GM10248 (cell line): Measurements from ENCODE around the gene CYREN.

Source experiments
- CTCF ChIA-PET: fragments of 300-600 bp; sonication (Branson Sonifier 250); formaldehyde crosslinking; extraction: SDS; loops from one replicate; lab custom pipeline; 2021; ENCODE audit warnings: antibody characterized with exemption; lab: Yijun Ruan, JAX
- POLR2A ChIA-PET: fragments of 350-650 bp; sonication (Branson Sonifier 250); formaldehyde crosslinking; extraction: SDS; loops from one replicate; lab custom pipeline; 2020; ENCODE audit warnings: antibody characterized with exemption; lab: Yijun Ruan, JAX
- DNase-seq: peaks from one replicate; pipeline ENCODE4 v3.0.0; 2012; ENCODE audit errors: extremely low spot score
- TF ChIP-seq, protein P1 (sequence below): IDR thresholded peaks from 2 replicates; pipeline ENCODE4 v1.5.1; 2012; ENCODE audit warnings: mild to moderate bottlenecking, low read depth; ENCODE audit errors: extremely low read depth, missing control alignments, control extremely low read depth

The CYREN gene

DNA sequence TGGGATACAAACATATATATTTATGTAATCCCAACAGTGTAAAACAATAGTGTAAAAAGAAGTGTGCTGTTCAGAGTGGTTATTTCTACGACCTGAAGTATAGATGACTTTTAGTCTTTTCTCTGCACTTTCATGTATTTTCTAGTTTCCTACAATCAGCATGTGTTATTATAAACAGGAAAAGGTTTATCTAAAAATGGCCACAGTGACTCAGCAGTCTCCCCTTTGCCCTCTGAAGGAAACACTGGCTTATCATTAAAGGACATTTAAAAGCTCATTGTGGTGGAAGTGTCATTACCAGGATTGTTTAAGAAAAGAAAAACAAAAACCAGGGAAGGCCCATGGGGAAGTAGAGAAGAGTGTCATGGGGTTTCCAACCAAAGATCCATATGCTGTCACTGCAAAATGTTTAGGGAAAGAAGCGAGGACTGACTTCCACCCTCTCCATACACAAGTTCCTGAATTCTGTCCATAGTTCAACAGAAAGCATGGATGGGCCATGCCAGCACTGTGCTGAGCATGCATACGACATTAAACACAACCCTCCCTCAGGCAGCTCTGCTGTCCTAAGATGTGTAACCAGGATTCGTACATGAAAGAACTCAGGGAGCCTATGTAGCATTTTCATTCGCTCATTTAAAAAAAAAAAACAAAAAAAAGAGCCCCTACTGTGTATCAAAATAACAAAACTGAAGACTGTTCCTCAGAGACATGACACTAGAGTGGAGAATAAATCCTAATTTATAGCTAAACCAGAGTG is 10.2 kb downstream of the CYREN start:
- ChIA-PET CTCF (interaction anchor here (1.0 to 4.4 kb wide), 8 partner anchors 9 to 513 kb away, joined by 3 to 24 read pairs (median 4); partner anchors contain the start of genes AGBL3, CYREN and TMEM140), POLR2A (interaction anchor here (0.9 to 1.0 kb wide), 3 partner anchors 10 to 513 kb away, joined by 3 read pairs; partner anchors contain the start of gene CYREN)
- TF ChIP-seq, protein P1, sequence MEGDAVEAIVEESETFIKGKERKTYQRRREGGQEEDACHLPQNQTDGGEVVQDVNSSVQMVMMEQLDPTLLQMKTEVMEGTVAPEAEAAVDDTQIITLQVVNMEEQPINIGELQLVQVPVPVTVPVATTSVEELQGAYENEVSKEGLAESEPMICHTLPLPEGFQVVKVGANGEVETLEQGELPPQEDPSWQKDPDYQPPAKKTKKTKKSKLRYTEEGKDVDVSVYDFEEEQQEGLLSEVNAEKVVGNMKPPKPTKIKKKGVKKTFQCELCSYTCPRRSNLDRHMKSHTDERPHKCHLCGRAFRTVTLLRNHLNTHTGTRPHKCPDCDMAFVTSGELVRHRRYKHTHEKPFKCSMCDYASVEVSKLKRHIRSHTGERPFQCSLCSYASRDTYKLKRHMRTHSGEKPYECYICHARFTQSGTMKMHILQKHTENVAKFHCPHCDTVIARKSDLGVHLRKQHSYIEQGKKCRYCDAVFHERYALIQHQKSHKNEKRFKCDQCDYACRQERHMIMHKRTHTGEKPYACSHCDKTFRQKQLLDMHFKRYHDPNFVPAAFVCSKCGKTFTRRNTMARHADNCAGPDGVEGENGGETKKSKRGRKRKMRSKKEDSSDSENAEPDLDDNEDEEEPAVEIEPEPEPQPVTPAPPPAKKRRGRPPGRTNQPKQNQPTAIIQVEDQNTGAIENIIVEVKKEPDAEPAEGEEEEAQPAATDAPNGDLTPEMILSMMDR: no peak
- no peak for DNase-seq

DNA sequence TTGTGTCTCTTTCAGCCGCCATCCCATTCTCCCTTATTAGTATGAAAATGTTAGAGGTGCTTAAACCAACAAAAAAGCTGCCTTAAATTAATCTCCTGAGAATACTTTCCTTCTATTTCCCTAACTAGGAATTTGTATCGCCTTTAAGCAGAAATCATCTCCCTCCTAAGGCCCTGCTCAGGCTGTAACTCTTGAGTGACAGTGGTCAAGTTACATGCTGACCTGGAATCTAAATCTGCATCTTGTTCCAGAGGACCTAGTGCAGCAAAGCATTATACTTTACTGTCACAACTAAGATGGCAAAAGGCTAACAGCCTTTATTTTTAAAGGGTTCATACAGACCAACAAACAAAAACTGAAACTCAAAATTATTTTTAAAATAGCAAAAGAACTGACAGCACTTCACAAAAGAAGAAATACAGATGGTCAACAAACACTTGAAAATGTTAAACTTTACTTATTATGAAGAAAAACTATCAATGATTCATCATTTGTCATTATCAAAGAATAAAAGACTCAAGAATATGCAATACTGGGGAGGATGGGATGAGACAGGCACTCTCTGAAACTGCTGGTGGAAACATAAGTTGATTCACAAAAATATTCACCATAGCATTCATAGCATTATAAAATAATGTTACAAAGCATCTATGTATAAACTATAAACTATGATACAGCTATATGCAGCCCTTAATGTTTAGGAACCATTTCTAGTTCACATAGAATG is 11.0 kb downstream of the CYREN start:
- ChIA-PET POLR2A (interaction anchor here (1.0 to 1.5 kb wide), 2 partner anchors 9 to 12 kb away, joined by 3 to 4 read pairs; partner anchors contain the start of gene TMEM140), CTCF (interaction anchor here (1.2 to 4.4 kb wide), 4 partner anchors 9 to 159 kb away, joined by 3 to 24 read pairs (median 9); partner anchors contain the start of genes CYREN and TMEM140)
- TF ChIP-seq, protein P1: no peak
- DNase-seq: no peak

DNA sequence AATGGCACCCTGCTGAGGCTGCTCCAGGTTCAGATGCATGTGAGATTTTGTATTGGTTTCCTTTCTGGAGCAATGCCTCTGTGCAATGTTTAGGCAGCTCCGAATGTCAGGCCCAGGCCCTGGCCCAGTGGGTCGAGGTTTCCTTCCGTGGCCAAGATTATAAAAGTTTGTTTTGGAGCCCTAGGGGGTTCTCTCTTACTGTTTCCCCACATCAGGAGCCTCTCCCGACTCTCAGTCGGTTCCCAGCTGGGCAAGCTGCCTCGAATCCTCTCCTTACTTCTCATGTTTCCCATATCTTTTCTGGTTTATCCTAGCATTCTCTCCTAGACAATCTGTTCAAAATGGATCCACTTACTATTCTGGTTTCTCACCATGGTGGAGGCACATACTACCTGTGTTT is 11.6 kb downstream of the CYREN start:
- TF ChIP-seq, protein P1: no peak
- no peak for DNase-seq
- CTCF ChIA-PET: interaction anchor here (0.9 to 4.4 kb wide), 6 partner anchors 8 to 173 kb away, joined by 3 to 27 read pairs (median 6); partner anchors contain the start of genes AGBL3, CYREN and TMEM140
- POLR2A ChIA-PET: interaction anchor here (0.6 to 1.5 kb wide), 2 partner anchors 11 to 179 kb away, joined by 3 to 4 read pairs; partner anchors contain the start of gene TMEM140

DNA sequence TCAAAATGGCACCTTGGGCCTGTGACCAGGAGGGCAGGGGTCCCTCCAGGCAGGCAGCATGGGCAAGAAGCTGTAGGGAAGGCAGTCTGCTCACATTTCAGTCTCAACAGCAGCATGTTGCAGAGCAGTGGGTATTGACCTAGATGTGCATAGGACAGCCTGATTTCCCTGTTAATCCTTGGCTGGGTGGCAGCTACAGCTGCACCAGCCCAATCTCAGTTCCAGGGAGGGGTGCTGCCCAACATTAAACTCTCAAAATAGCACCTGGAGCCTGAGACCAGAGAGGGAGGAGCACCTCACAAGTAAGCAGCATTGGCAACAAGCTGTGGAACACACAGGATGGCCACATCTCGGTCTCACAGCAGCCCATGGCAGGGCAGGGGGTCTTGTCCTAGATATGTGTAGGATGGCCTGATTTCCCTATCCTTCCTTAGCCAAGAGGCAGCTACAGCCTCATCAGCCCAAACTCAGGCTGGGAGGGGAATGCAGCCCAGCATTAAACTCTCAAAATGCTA is 12.3 kb downstream of the CYREN start:
- no peak for DNase-seq
- ChIA-PET POLR2A (interaction anchor here (0.6 to 1.5 kb wide), 2 partner anchors 10 to 179 kb away, joined by 3 to 4 read pairs; partner anchors contain the start of gene TMEM140), CTCF (interaction anchor here (0.9 to 4.4 kb wide), 5 partner anchors 10 to 172 kb away, joined by 3 to 27 read pairs (median 9); partner anchors contain the start of genes AGBL3, CYREN and TMEM140)
- TF ChIP-seq, protein P1: no peak

DNA sequence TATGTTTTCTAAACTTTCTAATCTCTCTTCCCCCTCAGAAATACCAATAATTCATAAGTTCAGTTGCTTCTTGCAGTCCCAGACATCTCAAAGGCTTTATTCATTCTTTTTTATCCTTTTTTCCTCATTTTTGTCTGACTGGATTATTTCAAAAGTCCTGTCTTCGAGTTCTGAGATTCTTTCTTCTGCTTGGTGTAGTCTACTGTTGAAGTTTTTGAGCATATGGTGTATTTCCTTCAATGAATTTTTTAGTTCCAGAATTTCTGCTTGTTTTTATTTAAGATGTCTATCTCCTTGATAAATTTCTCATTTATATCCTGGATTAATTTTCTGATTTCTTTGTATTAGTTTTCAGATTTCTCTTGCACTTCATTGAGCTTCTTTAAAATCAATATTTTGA is 14.2 kb downstream of the CYREN start:
- ChIA-PET POLR2A (no interaction called here), CTCF (interaction anchor here (3.2 kb wide), 1 partner anchor 13 kb away, joined by 27 read pairs; the partner anchor contains the start of gene CYREN)
- TF ChIP-seq, protein P1: no peak
- DNase-seq: no peak

DNA sequence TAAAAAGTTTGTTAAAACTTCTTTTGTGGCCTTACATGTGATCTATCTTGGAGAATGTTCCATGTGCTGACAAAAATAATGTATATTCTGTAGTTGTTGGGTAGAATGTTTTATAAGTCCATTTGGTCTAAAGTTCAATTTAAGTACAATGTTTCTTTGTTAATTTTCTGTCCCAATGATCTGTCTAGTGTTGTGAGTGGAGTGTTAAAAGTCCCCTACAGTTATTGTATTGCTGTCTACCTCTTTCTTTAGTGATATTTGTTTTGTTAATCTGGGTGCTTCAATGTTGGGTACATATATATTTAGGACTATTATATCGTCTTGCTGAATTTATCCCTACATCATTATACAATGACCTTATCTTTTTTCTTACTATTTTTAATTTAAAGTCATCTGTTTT is 15.8 kb downstream of the CYREN start:
- ChIA-PET CTCF (no interaction called here), POLR2A (no interaction called here)
- no peak for DNase-seq
- TF ChIP-seq, protein P1: no peak
